HepG2 (cell line): ENCODE data around the gene WDR62. TPM values are rescaled to one million over a fixed set of nuclear protein-coding genes. Genes with fewer than 3 reads are reported as not detected.

Experiments used
- CBX1 ChIP-seq: IDR thresholded peaks from one replicate; pipeline ENCODE4 v1.6.1; 2016; ENCODE audit warnings: antibody characterized with exemption, low read depth
- DMAP1 ChIP-seq: IDR thresholded peaks from 2 replicates; pipeline ENCODE4 v1.6.1; 2016
- ELF1 ChIP-seq: sonication (generic); formaldehyde crosslinking; IDR thresholded peaks from 2 replicates; pipeline ENCODE4 v1.4.0; 2020; ENCODE audit warnings: missing genetic modification reagents
- JUN ChIP-seq: sonication (generic); formaldehyde crosslinking; IDR thresholded peaks from 2 replicates; pipeline ENCODE4 v1.4.0; 2020; ENCODE audit warnings: mild to moderate bottlenecking, missing genetic modification reagents
- KLF9 ChIP-seq: IDR thresholded peaks from 2 replicates; pipeline ENCODE4 v1.6.1; 2016; ENCODE audit warnings: low read depth
- MBD4 ChIP-seq: IDR thresholded peaks from 2 replicates; pipeline ENCODE4 v1.6.1; 2012; ENCODE audit warnings: low read length, inconsistent platforms, borderline replicate concordance
- MIXL1 ChIP-seq: IDR thresholded peaks from 2 replicates; pipeline ENCODE4 v1.6.1; 2016
- NR2C2 ChIP-seq: sonication (generic); formaldehyde crosslinking; IDR thresholded peaks from 2 replicates; pipeline ENCODE4 v1.4.0; 2020; ENCODE audit warnings: missing genetic modification reagents, mild to moderate bottlenecking, moderate library complexity, borderline replicate concordance
- TBX2 ChIP-seq: sonication (generic); formaldehyde crosslinking; IDR thresholded peaks from 2 replicates; pipeline ENCODE4 v1.5.0; 2020; ENCODE audit warnings: missing genetic modification reagents, mild to moderate bottlenecking, borderline replicate concordance
- ZFP36 ChIP-seq: fragments of 150-350 bp; IDR thresholded peaks from 2 replicates; pipeline ENCODE4 v1.6.1; 2018; ENCODE audit warnings: borderline replicate concordance, low read length, low read depth; ENCODE audit not compliant: partially characterized antibody
- ZNF121 ChIP-seq: sonication (generic); formaldehyde crosslinking; IDR thresholded peaks from 2 replicates; pipeline ENCODE4 v1.5.0; 2020; ENCODE audit warnings: mild to moderate bottlenecking, missing genetic modification reagents
- ZNF383 ChIP-seq: sonication (generic); formaldehyde crosslinking; IDR thresholded peaks from 2 replicates; pipeline ENCODE4 v1.4.0; 2020; ENCODE audit warnings: missing genetic modification reagents, mild to moderate bottlenecking, borderline replicate concordance
- ZNF777 ChIP-seq: sonication (generic); formaldehyde crosslinking; IDR thresholded peaks from 2 replicates; pipeline ENCODE4 v1.4.0; 2020; ENCODE audit warnings: missing genetic modification reagents
- polyA plus RNA-seq, 8 experiments: library from polyadenylated mRNA; depleted of rRNA in 3 of 8; stranded (reverse) in 7 of 8; unstranded in 1 of 8; fragments of >200 nt; fragmentation: Illumina TruSeq in 4 of 8; extraction: Trizol in 4 of 8; gene quantifications; 2 replicates each; pipeline versions ENCODE4 v1.2.1 to v1.2.3, GENCODE V29; 2011 to 2016; ENCODE audit warnings: low read depth in 4 of 8, missing spikeins in 1 of 8, mixed read lengths in 1 of 8; ENCODE audit not compliant: insufficient read depth in 1 of 8
- total RNA-seq, 5 experiments: library from RNA; depleted of rRNA; stranded (reverse); fragments of >200 nt; fragmentation: Illumina TruSeq; extraction: Trizol; gene quantifications; 2 replicates each; pipeline ENCODE4 v1.2.3, GENCODE V29; 2016; ENCODE audit warnings: low read depth in 1 of 5
- TF ChIP-seq, protein P1 (sequence below): sonication (generic); formaldehyde crosslinking; IDR thresholded peaks from 2 replicates; pipeline ENCODE4 v1.8.0; 2022; ENCODE audit warnings: mild to moderate bottlenecking, missing genetic modification reagents, moderate library complexity
- TF ChIP-seq, protein P2 (sequence below): sonication (generic); formaldehyde crosslinking; IDR thresholded peaks from 2 replicates; pipeline ENCODE4 v1.5.0; 2020; ENCODE audit warnings: missing genetic modification reagents, mild to moderate bottlenecking, borderline replicate concordance
- TF ChIP-seq, protein P3 (sequence below): sonication (generic); formaldehyde crosslinking; IDR thresholded peaks from 2 replicates; pipeline ENCODE4 v1.4.0; 2020; ENCODE audit warnings: missing genetic modification reagents
- TF ChIP-seq, protein P4 (sequence below): sonication (generic); formaldehyde crosslinking; IDR thresholded peaks from 2 replicates; pipeline ENCODE4 v1.4.0; 2020; ENCODE audit warnings: mild to moderate bottlenecking, low read depth, missing genetic modification reagents
- TF ChIP-seq, protein P5 (sequence below): conservative IDR thresholded peaks from 2 replicates; pipeline ENCODE4 v1.6.1; 2018; ENCODE audit warnings: missing genetic modification reagents

The WDR62 gene
- total and polyA plus RNA-seq, 2 of the 13 experiments (the other 11 are each of a cell fraction or from before 2014, with no cell fraction given): 5.8 to 12.5 TPM

DNA sequence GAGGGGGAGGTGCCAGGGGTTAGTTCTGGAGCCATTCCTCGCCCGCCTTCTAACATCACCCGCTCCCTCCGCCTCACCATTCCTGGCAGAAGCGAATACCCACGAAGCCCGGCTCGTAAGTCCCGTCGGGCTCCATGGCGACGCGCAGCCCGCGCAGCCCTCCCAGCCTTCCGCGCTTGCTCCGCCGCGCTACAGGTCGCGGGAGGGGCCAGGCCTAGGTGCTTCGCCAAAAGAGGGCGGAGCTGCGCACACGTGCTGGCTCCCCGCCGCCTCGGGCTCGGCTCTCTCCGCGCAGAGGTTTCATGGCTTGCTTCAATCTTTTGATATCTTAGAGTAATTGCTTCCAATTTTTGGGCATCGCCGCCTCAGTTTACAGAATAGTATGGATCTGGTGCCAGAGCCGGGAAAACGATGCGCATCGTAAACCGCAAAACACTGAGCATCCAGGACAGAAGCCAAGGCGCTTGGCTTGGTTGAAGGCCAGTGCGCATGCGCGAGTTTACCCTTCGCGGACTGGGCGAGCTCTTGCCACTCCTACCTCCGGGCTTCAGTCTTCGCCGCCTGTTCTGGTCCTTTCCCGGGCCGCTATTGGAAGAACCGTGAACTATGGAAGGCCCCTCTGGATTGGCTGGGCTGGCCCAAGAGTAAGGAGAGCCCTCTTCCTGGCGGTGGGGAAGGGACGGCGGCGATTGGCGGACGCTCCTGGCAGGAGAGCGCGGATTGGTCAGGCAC, 60.2 kb downstream of the WDR62 start, which contains the start of gene POLR2I (continued):
- TF ChIP-seq, protein P1, sequence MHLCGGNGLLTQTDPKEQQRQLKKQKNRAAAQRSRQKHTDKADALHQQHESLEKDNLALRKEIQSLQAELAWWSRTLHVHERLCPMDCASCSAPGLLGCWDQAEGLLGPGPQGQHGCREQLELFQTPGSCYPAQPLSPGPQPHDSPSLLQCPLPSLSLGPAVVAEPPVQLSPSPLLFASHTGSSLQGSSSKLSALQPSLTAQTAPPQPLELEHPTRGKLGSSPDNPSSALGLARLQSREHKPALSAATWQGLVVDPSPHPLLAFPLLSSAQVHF (CRISPR knock-in tag): peak; percentile 84
- peak; percentile 92 for TF ChIP-seq ZNF777 (CRISPR knock-in tag)
- TF ChIP-seq JUN: peak; percentile 50; the same call in 1 of the 2 replicates
- TF ChIP-seq ELF1 (CRISPR knock-in tag): peak; percentile 76
- TF ChIP-seq DMAP1 (CRISPR knock-in tag): peak; percentile 98
- no peak for TF ChIP-seq MBD4
- TF ChIP-seq, protein P2, sequence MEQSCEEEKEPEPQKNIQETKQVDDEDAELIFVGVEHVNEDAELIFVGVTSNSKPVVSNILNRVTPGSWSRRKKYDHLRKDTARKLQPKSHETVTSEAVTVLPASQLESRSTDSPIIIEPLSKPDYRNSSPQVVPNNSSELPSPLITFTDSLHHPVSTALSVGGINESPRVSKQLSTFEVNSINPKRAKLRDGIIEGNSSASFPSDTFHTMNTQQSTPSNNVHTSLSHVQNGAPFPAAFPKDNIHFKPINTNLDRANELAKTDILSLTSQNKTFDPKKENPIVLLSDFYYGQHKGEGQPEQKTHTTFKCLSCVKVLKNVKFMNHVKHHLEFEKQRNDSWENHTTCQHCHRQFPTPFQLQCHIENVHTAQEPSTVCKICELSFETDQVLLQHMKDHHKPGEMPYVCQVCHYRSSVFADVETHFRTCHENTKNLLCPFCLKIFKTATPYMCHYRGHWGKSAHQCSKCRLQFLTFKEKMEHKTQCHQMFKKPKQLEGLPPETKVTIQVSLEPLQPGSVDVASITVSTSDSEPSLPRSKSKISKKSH (CRISPR knock-in tag): peak; percentile 82
- TF ChIP-seq ZFP36: no peak
- TF ChIP-seq, protein P3, sequence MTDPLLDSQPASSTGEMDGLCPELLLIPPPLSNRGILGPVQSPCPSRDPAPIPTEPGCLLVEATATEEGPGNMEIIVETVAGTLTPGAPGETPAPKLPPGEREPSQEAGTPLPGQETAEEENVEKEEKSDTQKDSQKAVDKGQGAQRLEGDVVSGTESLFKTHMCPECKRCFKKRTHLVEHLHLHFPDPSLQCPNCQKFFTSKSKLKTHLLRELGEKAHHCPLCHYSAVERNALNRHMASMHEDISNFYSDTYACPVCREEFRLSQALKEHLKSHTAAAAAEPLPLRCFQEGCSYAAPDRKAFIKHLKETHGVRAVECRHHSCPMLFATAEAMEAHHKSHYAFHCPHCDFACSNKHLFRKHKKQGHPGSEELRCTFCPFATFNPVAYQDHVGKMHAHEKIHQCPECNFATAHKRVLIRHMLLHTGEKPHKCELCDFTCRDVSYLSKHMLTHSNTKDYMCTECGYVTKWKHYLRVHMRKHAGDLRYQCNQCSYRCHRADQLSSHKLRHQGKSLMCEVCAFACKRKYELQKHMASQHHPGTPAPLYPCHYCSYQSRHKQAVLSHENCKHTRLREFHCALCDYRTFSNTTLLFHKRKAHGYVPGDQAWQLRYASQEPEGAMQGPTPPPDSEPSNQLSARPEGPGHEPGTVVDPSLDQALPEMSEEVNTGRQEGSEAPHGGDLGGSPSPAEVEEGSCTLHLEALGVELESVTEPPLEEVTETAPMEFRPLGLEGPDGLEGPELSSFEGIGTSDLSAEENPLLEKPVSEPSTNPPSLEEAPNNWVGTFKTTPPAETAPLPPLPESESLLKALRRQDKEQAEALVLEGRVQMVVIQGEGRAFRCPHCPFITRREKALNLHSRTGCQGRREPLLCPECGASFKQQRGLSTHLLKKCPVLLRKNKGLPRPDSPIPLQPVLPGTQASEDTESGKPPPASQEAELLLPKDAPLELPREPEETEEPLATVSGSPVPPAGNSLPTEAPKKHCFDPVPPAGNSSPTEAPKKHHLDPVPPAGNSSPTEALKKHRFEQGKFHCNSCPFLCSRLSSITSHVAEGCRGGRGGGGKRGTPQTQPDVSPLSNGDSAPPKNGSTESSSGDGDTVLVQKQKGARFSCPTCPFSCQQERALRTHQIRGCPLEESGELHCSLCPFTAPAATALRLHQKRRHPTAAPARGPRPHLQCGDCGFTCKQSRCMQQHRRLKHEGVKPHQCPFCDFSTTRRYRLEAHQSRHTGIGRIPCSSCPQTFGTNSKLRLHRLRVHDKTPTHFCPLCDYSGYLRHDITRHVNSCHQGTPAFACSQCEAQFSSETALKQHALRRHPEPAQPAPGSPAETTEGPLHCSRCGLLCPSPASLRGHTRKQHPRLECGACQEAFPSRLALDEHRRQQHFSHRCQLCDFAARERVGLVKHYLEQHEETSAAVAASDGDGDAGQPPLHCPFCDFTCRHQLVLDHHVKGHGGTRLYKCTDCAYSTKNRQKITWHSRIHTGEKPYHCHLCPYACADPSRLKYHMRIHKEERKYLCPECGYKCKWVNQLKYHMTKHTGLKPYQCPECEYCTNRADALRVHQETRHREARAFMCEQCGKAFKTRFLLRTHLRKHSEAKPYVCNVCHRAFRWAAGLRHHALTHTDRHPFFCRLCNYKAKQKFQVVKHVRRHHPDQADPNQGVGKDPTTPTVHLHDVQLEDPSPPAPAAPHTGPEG: peak; percentile 84; the same call in 1 of the 2 replicates
- TF ChIP-seq MIXL1 (CRISPR knock-in tag): peak; percentile 41; the same call in 1 of the 2 replicates
- TF ChIP-seq TBX2 (CRISPR knock-in tag): peak; percentile 57; the same call in 1 of the 2 replicates
- TF ChIP-seq NR2C2: no peak; the same call in 1 of the 2 replicates
- TF ChIP-seq ZNF121 (CRISPR knock-in tag): 0 out of 2 replicates have a peak, but pooled peaks have one; percentile 54
- TF ChIP-seq ZNF383 (CRISPR knock-in tag): no peak
- 0 out of 2 replicates have a peak, but pooled peaks have one; percentile 76 for TF ChIP-seq KLF9
- TF ChIP-seq, protein P4, sequence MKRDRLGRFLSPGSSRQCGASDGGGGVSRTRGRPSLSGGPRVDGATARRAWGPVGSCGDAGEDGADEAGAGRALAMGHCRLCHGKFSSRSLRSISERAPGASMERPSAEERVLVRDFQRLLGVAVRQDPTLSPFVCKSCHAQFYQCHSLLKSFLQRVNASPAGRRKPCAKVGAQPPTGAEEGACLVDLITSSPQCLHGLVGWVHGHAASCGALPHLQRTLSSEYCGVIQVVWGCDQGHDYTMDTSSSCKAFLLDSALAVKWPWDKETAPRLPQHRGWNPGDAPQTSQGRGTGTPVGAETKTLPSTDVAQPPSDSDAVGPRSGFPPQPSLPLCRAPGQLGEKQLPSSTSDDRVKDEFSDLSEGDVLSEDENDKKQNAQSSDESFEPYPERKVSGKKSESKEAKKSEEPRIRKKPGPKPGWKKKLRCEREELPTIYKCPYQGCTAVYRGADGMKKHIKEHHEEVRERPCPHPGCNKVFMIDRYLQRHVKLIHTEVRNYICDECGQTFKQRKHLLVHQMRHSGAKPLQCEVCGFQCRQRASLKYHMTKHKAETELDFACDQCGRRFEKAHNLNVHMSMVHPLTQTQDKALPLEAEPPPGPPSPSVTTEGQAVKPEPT: no peak
- TF ChIP-seq CBX1: no peak
- TF ChIP-seq, protein P5, sequence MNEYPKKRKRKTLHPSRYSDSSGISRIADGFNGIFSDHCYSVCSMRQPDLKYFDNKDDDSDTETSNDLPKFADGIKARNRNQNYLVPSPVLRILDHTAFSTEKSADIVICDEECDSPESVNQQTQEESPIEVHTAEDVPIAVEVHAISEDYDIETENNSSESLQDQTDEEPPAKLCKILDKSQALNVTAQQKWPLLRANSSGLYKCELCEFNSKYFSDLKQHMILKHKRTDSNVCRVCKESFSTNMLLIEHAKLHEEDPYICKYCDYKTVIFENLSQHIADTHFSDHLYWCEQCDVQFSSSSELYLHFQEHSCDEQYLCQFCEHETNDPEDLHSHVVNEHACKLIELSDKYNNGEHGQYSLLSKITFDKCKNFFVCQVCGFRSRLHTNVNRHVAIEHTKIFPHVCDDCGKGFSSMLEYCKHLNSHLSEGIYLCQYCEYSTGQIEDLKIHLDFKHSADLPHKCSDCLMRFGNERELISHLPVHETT (CRISPR knock-in tag): 0 out of 2 replicates have a peak, but pooled peaks have one; percentile 21
